Measurements from ENCODE around the gene POTEB2.
"Not testable (repeated sequence)": the region's sequence is repeated elsewhere in the genome, so short reads cannot be mapped to it uniquely, and the experiment has no call there.

Gene POTEB2

DNA sequence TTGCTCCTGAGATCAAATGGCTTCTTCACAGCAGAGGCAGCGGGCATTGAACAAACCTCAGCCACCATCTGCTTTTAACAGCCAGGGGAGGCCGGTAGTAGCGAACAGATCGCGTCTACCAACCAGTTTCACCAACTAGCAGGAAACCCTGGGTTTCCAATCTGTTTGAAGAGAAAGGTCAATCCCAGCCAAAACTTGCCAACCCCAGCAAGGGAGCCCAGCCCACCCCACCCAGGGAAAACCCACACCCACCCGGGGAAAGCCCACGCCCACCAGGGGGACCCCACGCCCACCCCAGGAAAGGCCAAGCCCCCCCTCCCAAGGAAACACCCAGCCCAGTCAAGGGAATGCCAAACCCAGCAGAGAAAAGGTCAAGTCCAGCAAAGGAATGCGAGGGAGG, at the start of gene POTEB2:
TSS of gene POTEB2 (minus strand) at position 101 of the 400 bp plus-strand sequence. CDS start at position 68, 33 bp downstream.
- DNase-seq (ENCODE audit: low read depth in 2 of 3, low spot score in 2 of 3) = not testable (repeated sequence)

DNA sequence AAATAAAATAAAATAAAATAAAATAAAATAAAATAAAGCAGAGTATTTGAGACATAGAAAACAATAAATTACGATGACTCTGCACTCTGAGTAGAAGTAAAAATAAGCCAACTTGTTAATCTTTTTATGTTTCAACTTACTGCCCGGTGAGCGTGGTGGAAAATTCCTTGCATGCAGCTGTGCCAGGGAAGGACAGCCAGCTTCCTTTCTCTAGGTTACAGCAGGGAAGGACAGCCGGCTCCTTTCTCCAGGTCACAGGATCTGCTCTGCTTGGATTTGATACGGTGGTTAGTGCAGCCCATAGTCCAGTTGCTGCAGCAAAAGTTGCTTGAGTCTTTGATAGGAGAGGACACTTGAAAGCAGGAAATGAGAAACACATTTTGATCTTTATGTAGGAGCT, 13.8 kb upstream of the POTEB2 start:
- not testable (repeated sequence) for DNase-seq (ENCODE audit: low read depth in 2 of 3, low spot score in 2 of 3)

DNA sequence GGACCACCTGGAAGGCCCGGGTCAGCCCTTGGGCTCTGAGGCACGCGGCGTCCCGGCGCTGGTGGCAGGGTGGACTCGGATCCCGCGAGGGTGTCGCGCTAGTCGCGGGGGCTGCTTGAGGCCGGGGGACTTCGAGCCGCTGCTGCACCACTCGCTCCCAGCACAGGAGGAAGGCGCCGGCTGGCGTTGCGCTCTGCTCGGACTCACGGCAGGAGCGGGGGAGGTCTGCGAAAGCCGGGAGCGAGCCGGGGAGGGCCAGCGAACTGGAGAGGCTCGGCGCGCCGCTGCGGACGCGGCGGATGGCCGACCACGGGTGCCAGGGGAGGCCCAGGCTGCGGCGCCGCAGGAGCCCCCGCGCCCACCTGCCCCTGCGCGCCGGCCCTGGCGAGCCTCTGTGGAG, 12.3 kb upstream of the POTEB2 start:
- not testable (repeated sequence) for DNase-seq (ENCODE audit: low read depth in 2 of 3, low spot score in 2 of 3)

DNA sequence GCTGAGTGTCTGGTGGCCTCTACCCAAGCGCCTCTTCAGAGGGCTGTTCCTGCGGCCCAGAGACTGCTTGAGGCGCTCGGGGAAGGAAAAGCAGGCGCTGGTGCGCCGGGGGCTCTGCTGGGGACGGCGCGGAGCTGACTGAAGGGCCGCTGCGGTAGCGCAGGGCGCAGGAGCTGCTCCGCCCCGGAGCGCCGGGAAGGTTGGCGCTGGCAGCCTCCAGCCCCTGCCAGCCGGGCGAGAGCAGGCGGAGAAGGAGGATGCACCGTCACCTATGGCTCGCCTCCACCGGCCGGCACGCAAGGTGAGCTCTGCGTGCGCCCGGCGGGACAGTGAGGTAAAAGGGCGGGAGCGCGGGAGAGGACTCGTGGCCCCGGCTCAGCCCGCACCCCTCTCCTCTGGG, 11.7 kb upstream of the POTEB2 start:
- not testable (repeated sequence) for DNase-seq (ENCODE audit: low read depth in 2 of 3, low spot score in 2 of 3)
